Stimulated activated effector memory CD8-positive, alpha-beta T cell treated with anti-CD3 and anti-CD28 coated beads, Interleukin-12 subunit alpha, Interleukin-12 subunit beta, amount 100 ng/mL, for 72 hours (primary cell): ENCODE data around the gene MTHFD2L.

Source experiments
- ATAC-seq: fragments of 150-1000 bp; cut with Tn5 transposase; 2 replicates; pipeline ENCODE4 v1.10.0; 2021
- DNase-seq, 2 donors: peaks; one replicate each; pipeline ENCODE4 v3.0.0; 2021 to 2022; ENCODE audit warnings: low spot score in 2 of 2
- H3K27ac Mint-ChIP-seq: one replicate; pipeline ENCODE4 v1.8.0; 2022; ENCODE audit warnings: mild to moderate bottlenecking, mixed read lengths
- H3K36me3 Mint-ChIP-seq: one replicate; pipeline ENCODE4 v1.8.0; 2022; ENCODE audit warnings: mild to moderate bottlenecking, mixed read lengths
- H3K4me1 Mint-ChIP-seq: one replicate; pipeline ENCODE4 v1.8.0; 2022; ENCODE audit warnings: mixed read lengths
- H3K4me3 Mint-ChIP-seq: one replicate; pipeline ENCODE4 v1.8.0; 2022; ENCODE audit warnings: mild to moderate bottlenecking, mixed read lengths
- H3K9me3 Mint-ChIP-seq: one replicate; pipeline ENCODE4 v1.8.0; 2022; ENCODE audit warnings: mixed read lengths

Gene MTHFD2L

DNA sequence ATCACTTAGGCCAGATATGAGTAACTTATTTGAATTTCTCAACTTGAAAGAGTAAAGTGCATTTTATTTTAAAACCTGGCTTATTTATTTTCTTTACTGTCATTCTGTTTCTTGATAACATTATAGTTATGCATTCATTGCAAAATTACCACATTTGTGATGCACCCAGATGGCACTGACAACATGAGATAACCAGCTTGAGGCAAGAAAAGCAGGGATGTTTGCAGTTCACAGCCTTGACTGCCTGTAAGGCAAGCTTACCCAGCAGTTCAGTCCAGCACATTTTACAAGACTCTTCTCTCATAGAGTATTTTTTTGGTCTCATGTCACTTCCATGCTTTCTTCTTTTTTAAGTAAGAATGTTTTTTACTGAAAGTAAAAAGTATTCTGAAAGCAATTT is 125.0 kb downstream of the MTHFD2L start:
- no peak for DNase-seq
- H3K4me3 Mint-ChIP-seq, result no peak overlapping the region
- H3K36me3 Mint-ChIP-seq, result no peaks in the 10 kb centered on the region
- H3K4me1 Mint-ChIP-seq, result no peaks in the 10 kb centered on the region
- no peak overlapping the region for H3K27ac Mint-ChIP-seq
- H3K9me3 Mint-ChIP-seq, result no peaks in the 10 kb centered on the region
- ATAC-seq, result no peak

DNA sequence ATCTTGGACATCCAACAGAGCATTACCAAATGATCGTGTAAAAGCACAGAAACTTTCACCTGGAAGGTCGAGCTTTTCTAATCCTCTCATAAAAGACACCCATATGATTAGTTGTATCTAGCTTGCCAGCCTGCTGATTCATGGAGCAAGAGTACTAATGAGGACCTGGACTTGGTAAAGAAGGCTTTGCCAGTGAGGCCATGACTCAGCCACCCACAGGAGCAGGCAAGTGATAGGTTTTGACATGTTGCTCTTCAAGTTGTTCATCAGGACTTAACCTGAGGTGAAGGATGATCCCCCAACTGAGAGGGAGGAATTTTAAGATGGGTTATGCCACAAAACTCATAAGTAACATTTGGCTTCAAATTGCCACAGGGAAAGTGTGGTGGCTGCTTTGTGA is 125.7 kb downstream of the MTHFD2L start:
- no peak overlapping the region for H3K4me3 Mint-ChIP-seq
- no peak overlapping the region for H3K27ac Mint-ChIP-seq
- no peaks in the 10 kb centered on the region for H3K4me1 Mint-ChIP-seq
- H3K9me3 Mint-ChIP-seq, result no peaks in the 10 kb centered on the region
- H3K36me3 Mint-ChIP-seq, result no peaks in the 10 kb centered on the region
- no peak for ATAC-seq
- DNase-seq, result no peak

DNA sequence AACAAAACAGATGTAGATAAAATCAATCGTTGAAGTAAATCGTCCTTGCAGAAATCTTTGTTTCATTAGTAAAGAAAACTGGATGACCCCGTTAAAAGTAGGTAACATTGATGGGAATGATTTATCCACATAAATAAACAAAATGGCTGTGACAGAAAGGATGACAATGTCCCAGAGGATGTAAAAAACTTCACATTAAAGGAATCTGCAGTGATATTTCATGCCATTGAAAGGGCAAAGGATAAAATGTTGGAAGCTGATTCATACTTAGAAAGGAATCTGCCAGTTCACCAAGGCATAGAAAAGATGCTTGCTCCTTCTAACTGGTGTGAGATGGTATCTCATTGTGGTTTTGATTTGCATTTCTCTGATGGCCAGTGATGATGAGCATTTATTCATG is 126.1 kb downstream of the MTHFD2L start:
- H3K4me3 Mint-ChIP-seq, result no peak overlapping the region
- no peaks in the 10 kb centered on the region for H3K4me1 Mint-ChIP-seq
- DNase-seq, result no peak
- no peak overlapping the region for H3K27ac Mint-ChIP-seq
- no peaks in the 10 kb centered on the region for H3K9me3 Mint-ChIP-seq
- no peak for ATAC-seq
- H3K36me3 Mint-ChIP-seq, result no peaks in the 10 kb centered on the region

DNA sequence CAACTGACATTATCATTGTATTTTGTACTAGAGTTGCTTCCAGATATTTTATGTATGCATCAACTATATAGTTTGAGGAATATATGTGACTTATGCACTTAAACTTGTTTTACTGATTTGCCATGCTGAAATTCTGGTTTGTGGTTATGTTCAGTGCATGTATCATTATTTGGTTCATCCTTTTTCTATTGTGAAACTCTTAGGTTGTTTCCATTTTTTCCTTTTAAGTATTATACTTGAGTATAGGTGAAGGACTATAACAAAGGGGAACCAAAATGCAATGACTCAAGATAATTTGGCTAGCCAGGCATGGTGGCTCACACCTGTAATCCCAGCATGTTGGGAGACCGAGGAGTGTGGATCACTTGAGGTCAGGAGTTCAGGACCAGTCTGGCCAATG is 129.2 kb downstream of the MTHFD2L start:
- ATAC-seq (no peak), DNase-seq (no peak)
- Mint-ChIP-seq H3K4me3 (no peak overlapping the region), H3K27ac (no peak overlapping the region), H3K4me1 (no peaks in the 10 kb centered on the region), H3K9me3 (no peaks in the 10 kb centered on the region), H3K36me3 (no peaks in the 10 kb centered on the region)

DNA sequence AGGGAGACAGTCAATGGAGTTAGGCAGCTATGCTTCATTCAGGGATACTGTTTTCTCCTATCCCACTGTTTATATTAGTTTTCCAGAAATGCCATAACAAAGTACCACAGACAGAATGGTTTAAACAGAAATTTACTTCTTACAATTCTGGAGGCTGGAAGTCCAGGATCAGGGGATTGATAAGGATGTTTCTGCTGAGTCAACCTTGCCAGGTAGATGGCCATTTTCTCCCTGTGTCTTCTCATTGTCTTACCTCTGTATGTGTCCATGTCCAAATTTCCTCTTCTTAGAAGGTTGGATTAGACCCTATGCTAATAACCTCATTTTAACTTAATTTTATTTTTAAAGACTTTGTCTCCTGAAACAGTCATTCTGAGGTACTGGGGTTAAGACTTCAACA is 129.9 kb downstream of the MTHFD2L start:
- H3K27ac Mint-ChIP-seq, result no peak overlapping the region
- ATAC-seq (no peak), DNase-seq (no peak)
- H3K4me3 Mint-ChIP-seq, result no peak overlapping the region
- no peaks in the 10 kb centered on the region for H3K36me3 Mint-ChIP-seq
- H3K9me3 Mint-ChIP-seq, result no peaks in the 10 kb centered on the region
- H3K4me1 Mint-ChIP-seq, result no peaks in the 10 kb centered on the region

DNA sequence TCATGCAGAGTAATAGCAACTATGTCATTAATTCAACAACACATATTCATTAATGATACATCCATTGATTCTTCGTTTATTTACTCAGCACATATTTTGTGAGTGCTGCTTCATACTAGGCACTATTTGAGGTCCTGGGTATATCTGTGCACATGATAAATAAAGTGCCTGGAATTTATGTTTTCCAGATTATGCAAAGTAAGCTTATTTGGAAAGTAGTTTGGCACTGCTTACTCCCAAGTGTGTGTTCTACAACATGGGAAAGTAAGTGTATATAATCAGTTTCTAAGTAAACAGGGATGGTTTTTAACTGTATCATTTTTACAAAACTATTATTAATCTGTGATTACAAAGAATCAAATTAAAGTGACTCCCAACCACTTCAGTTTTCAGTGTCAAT is 133.6 kb downstream of the MTHFD2L start:
- H3K4me1 Mint-ChIP-seq, result no peaks in the 10 kb centered on the region
- no peak for ATAC-seq
- H3K9me3 Mint-ChIP-seq, result no peaks in the 10 kb centered on the region
- no peak overlapping the region for H3K4me3 Mint-ChIP-seq
- no peaks in the 10 kb centered on the region for H3K36me3 Mint-ChIP-seq
- no peak for DNase-seq
- H3K27ac Mint-ChIP-seq, result no peak overlapping the region

DNA sequence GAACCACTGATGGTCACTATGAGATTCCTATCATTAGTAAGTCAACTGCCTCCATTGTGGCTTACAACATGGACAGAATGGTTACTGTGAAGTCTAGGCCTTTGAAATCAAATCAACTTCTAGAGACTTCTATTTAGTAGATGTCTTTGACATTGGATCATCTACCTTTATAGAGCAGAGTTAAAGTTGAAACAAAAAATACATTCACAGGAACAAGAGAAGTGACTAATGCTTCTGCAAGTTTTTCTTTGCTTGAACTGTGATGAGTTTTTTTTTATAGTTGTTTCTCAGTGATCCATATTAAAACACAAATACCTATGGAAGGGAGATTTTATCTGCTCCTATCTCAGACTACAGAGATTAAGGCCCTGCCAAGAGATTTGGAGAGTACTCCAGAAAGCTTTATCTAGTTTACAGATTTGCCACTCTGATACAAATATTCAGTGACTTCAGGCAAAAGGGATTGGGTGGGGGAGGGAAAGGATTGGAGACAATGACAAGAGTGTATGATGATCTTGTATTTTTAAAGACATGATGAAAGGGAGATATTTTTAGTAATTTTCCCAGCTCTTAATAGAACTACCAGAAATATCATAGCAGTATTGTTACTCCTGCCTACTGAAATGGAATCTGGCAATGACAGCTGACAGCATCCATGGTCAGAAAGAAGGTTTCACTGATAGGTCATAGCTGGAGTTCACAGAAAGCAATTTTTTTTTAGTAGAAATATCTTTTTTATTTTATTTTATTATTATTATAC is 134.4 kb downstream of the MTHFD2L start:
- DNase-seq (no peak), ATAC-seq (no peak)
- H3K4me1 Mint-ChIP-seq, result no peaks in the 10 kb centered on the region
- H3K36me3 Mint-ChIP-seq, result no peaks in the 10 kb centered on the region
- H3K9me3 Mint-ChIP-seq, result no peaks in the 10 kb centered on the region
- H3K27ac Mint-ChIP-seq, result no peak overlapping the region
- no peak overlapping the region for H3K4me3 Mint-ChIP-seq

DNA sequence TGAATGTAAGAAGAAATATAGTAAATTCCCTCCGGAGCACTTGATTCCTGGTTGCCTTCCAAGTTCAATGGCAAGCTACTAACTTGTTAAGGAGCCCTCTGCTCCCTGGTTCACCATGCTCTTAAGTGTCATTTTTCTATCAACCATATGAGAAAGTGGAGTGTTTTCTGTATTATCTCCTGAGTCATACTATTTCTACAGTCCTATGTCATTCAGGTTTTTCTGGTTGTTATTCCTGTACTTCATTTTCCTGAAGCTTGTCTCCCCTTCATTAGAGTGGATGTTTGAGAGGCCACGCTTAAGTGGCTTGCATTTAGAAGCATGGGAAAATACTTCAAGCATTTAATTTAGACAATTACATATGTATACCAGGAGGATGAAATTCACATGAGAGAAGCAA is 135.6 kb downstream of the MTHFD2L start:
- no peaks in the 10 kb centered on the region for H3K36me3 Mint-ChIP-seq
- no peaks in the 10 kb centered on the region for H3K9me3 Mint-ChIP-seq
- ATAC-seq (no peak), DNase-seq (no peak)
- no peaks in the 10 kb centered on the region for H3K4me1 Mint-ChIP-seq
- H3K4me3 Mint-ChIP-seq, result no peak overlapping the region
- H3K27ac Mint-ChIP-seq, result no peak overlapping the region

DNA sequence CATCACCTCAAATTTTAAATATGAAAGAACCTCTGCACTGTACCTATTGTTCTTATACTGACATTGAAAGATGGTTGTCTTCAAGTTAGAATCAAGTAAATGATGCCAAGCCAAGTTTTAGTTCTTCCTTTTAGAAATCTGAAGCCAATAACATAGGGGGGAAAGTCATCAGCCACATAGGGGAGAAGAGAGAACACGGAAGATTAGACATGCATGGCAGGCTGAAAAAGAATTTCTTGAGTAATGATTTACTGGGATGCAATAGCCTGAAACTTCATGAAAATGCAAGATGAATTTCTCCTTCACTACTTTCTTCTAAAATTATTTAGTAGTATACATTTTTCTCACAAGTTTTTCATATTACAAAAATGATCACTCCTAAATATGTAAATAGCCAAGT is 136.8 kb downstream of the MTHFD2L start:
- Mint-ChIP-seq H3K4me1 (no peaks in the 10 kb centered on the region), H3K27ac (no peak overlapping the region), H3K36me3 (no peaks in the 10 kb centered on the region), H3K4me3 (no peak overlapping the region), H3K9me3 (no peaks in the 10 kb centered on the region)
- DNase-seq (no peak), ATAC-seq (no peak)

DNA sequence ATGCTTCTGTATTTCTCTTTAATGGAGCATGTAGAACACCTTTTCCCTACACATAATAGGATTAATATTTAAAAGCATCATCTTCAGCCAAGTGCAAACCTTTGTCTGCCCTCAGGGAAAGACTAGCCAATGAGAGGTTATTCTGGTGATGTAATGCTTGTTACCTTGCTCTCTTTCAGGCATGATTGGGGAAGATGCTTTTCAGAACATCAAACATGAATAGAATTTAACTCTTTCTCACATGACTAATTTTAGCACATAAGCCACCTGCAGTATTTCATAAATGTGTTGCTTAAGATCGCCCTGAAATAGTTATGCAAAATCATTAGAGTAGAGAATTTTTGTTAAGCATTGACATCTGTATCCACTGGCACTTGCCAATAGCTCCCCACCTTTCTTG is 139.6 kb downstream of the MTHFD2L start:
- ATAC-seq (no peak), DNase-seq (no peak)
- Mint-ChIP-seq H3K9me3 (no peaks in the 10 kb centered on the region), H3K27ac (no peak overlapping the region), H3K36me3 (no peaks in the 10 kb centered on the region), H3K4me3 (no peak overlapping the region), H3K4me1 (no peaks in the 10 kb centered on the region)

DNA sequence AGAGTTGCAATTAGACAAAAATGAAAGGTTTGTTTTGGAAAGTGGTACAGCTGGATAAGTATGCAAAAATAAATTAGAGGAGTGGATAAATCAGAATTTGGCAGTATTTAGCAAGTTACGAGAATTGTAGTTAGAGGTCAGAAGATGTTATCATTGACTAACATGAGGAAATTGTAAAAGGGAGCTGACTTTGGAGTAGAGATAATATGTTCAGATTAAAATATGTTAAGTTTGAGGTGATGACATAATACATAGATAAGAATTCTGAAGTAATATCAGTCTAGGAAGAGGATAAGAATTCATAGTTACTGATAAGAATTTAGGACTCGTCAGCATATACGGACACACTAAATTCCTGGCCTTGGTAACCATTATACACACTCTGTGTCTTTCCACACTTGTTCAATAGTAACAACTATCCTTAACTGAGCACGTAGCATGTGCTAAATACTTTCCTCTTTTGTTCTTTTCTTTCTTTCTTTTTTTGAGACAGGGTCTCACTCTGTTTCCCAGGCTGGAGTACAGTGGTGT is 146.2 kb downstream of the MTHFD2L start:
- DNase-seq (no peak), ATAC-seq (no peak)
- H3K9me3 Mint-ChIP-seq, result no peaks in the 10 kb centered on the region
- no peak overlapping the region for H3K27ac Mint-ChIP-seq
- H3K4me1 Mint-ChIP-seq, result no peaks in the 10 kb centered on the region
- no peak overlapping the region for H3K4me3 Mint-ChIP-seq
- no peaks in the 10 kb centered on the region for H3K36me3 Mint-ChIP-seq

DNA sequence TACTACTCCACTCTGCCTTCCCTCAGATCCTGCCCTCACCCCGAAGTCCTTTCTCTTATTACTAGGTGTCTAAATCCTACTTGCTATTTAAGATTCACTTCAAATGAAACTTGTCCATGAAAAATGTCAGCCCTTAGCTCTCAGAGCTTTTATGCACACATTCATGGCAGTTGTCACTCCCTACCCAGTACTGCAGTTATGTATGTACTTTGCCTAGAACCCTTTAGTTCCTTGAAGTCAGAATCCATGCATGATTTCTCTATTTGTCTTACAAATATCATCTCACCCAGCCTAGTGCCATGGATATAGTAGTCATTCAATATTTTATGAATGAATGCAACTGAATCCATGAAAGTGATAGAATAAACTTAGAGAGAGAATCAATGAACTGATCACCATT is 147.1 kb downstream of the MTHFD2L start:
- Mint-ChIP-seq H3K36me3 (no peaks in the 10 kb centered on the region), H3K4me1 (no peaks in the 10 kb centered on the region), H3K4me3 (no peak overlapping the region), H3K27ac (no peak overlapping the region), H3K9me3 (no peaks in the 10 kb centered on the region)
- no peak for DNase-seq
- no peak for ATAC-seq

DNA sequence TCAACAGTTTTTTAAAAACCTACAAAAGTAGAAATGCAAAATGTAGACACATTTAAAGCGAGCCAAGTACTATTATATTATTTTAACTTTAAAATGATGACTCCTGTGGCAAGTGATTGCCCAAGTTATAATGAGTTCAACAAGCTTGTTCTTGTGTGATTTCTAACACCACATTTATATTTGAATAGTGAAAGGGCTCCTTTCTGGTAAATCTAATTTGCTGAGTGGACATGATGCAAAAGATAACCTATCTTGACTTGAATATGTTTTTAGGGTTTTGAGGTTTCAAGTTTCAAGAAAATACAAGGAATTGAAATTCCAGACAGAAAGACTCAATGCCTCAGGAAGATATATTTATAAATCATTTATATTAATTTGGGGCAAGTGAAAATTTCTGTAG is 149.3 kb downstream of the MTHFD2L start:
- Mint-ChIP-seq H3K27ac (no peak overlapping the region), H3K4me3 (no peak overlapping the region), H3K36me3 (no peaks in the 10 kb centered on the region), H3K4me1 (no peaks in the 10 kb centered on the region), H3K9me3 (no peaks in the 10 kb centered on the region)
- ATAC-seq (no peak), DNase-seq (no peak)

DNA sequence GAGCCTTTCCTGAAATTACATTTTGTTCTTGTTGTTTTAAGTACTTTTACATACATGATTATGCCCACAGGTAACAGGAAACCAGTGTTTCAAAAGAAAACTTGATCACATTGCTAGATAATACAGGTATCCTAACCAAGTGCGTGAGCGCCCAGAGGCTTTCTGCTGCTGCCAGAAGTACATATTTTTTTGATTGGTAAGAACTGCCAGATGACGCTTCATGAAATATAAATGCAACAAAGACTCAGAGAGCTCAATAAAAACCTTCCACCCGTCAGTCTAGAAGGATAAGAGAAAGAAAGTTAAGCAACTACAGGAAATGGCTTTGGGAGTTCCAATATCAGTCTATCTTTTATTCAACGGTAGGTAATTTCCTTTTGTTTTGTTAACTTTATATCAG is 150.3 kb downstream of the MTHFD2L start, which contains the start of gene EPGN:
Gene EPGN, plus strand, starts transcription at position 256 of the 400 bp plus-strand sequence. Its CDS starts 64 bp downstream, at position 320.
- H3K9me3 Mint-ChIP-seq, result no peaks in the 10 kb centered on the region
- H3K4me3 Mint-ChIP-seq, result no peak within 1 kb of the TSS
- no peak within 1 kb of the TSS for H3K27ac Mint-ChIP-seq
- DNase-seq (no peak), ATAC-seq (no peak)
- no peaks in the 10 kb centered on the region for H3K36me3 Mint-ChIP-seq
- no peaks in the 10 kb centered on the region for H3K4me1 Mint-ChIP-seq

DNA sequence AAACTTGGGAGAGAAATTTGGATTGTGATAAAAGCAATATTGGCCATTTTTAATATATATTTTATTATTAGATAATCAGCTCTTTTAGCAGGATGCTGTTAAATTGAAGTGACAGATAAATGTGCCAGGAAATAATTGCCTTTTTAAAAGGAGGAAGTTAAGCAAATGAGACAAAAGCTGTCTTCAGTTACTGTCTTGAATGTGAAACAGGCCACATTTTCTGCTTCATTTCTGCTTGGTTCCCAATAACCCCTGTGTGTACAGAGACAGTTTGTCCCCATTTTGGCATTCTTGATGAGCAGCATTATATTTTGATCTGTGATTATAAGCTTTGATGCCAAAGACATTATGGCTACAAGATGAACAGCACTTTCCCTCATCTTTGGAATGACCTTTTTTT is 151.3 kb downstream of the MTHFD2L start:
- no peak overlapping the region for H3K4me3 Mint-ChIP-seq
- DNase-seq, result no peak
- no peak for ATAC-seq
- no peaks in the 10 kb centered on the region for H3K4me1 Mint-ChIP-seq
- H3K36me3 Mint-ChIP-seq, result no peaks in the 10 kb centered on the region
- no peaks in the 10 kb centered on the region for H3K9me3 Mint-ChIP-seq
- no peak overlapping the region for H3K27ac Mint-ChIP-seq

DNA sequence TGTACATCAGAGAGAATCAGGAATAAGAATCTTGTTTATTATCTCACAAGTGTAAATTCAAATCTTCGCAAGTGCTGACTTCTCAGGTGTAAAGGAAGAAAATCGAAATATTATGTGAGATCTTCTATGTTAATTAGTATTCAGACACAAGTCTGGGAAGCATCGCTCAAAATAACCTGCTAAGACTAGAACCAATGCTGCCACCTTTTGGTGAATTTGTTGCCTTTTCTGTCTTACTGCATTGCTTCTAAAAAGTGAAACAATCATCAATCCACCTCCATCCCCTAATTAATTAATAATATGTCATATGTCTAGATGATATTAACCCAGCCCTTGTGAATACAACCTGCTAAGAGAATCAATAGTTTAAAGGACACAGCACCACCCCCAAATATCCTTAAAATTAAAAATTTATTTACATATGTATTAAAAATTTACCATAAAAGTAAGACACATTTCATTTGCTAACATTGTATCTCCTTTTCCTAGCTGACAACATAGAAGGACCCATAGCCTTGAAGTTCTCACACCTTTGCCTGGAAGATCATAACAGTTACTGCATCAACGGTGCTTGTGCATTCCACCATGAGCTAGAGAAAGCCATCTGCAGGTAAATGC is 153.9 kb downstream of the MTHFD2L start:
- Mint-ChIP-seq H3K36me3 (no peaks in the 10 kb centered on the region), H3K4me3 (no peak overlapping the region), H3K9me3 (no peaks in the 10 kb centered on the region), H3K4me1 (no peaks in the 10 kb centered on the region), H3K27ac (no peak overlapping the region)
- no peak for DNase-seq
- no peak for ATAC-seq
